K562 (cell line): ENCODE data around the gene CIAO2B. TPM values are rescaled to one million over a fixed set of nuclear protein-coding genes. Genes with fewer than 3 reads are reported as not detected.
A peak's percentile ranks its signal among the peaks of the same experiment; 100 is the strongest.

Source experiments
- ATAC-seq: fragments of 200-7000 bp; cut with Tn5 transposase; 3 replicates; pipeline ENCODE4 v1.9.1; 2020; ENCODE audit warnings: moderate library complexity
- BruUV-seq: library from RNA; stranded (reverse); fragments of 400-500 nt; replicated peaks from 2 replicates; lab custom pipeline; 2021; lab: Mats Ljungman, UMichigan
- CTCF ChIA-PET: fragments of 300-600 bp; formaldehyde crosslinking; extraction: SDS; loops from one replicate; lab custom pipeline; 2021; ENCODE audit warnings: low intra/inter-chr PET ratio; lab: Yijun Ruan, JAX
- POLR2A ChIA-PET: fragments of 300-600, 350-650 bp; sonication (Branson Sonifier 250); formaldehyde crosslinking; extraction: SDS; loops from one replicate; lab custom pipeline; 2021; ENCODE audit warnings: antibody characterized with exemption, inconsistent platforms; lab: Yijun Ruan, JAX
- DNase-seq, 4 experiments: peaks; one replicate each; pipeline versions ENCODE4 v3.0.0 to v3.0.0-alpha.2; 2011 to 2018; ENCODE audit warnings: low spot score in 3 of 4, mixed read lengths in 3 of 4; ENCODE audit errors: extremely low read depth in 1 of 4
- FAIRE-seq: peaks from 2 replicates; lab custom pipeline; 2011; peaks lifted over from hg19 to GRCh38; lab: Jason Lieb, UNC
- H2AFZ ChIP-seq: 2 replicates; pipeline ENCODE4 v1.6.0; 2011; ENCODE audit warnings: low read depth, low read length, control low read depth, inconsistent platforms
- H3K27ac ChIP-seq: fragments of 200-600 bp; 3 replicates; pipeline ENCODE4 v1.8.0; 2011; ENCODE audit warnings: low read depth, mild to moderate bottlenecking, control low read depth, inconsistent platforms, low read length, moderate library complexity, mixed read lengths; ENCODE audit errors: extremely low read depth
- H3K27me3 ChIP-seq, 2 experiments: fragments of 300-600 bp in 1 of 2; 2 replicates in 1 of 2; 3 replicates in 1 of 2; pipeline versions ENCODE4 v1.6.0 to v1.8.0; 2011; ENCODE audit warnings: inconsistent platforms in 2 of 2, low read length in 2 of 2, mild to moderate bottlenecking in 1 of 2, mixed read lengths in 1 of 2, moderate library complexity in 1 of 2; ENCODE audit not compliant: control insufficient read depth in 2 of 2, insufficient read depth in 2 of 2
- H3K36me3 ChIP-seq: fragments of 300-600 bp; 3 replicates; pipeline ENCODE4 v1.8.0; 2011; ENCODE audit warnings: mild to moderate bottlenecking, low read length, inconsistent platforms; ENCODE audit not compliant: control insufficient read depth, insufficient read depth
- H3K4me1 ChIP-seq, 2 experiments: fragments of 200-600 bp in 1 of 2; replicated peaks in 1 of 2; 2 replicates in 1 of 2; 3 replicates in 1 of 2; pipeline versions ENCODE4 v1.5.1 to v1.8.0; 2011; ENCODE audit warnings: inconsistent platforms in 2 of 2, low read length in 2 of 2, mild to moderate bottlenecking in 1 of 2, mixed read lengths in 1 of 2, moderate library complexity in 1 of 2; ENCODE audit not compliant: control insufficient read depth in 2 of 2, insufficient read depth in 2 of 2
- H3K4me2 ChIP-seq: 2 replicates; pipeline ENCODE4 v1.6.1; 2011; ENCODE audit warnings: low read length, control low read depth, inconsistent platforms, mixed read lengths; ENCODE audit not compliant: insufficient read depth
- H3K4me3 ChIP-seq: fragments of 200-600 bp; sonication (generic), shearing (Covaris generic); 2 replicates; pipeline ENCODE4 v1.5.1; 2016; ENCODE audit warnings: control low read depth, inconsistent platforms
- H3K79me2 ChIP-seq: fragments of 200-600 bp; 3 replicates; pipeline ENCODE4 v1.8.0; 2011; ENCODE audit warnings: low read length, inconsistent platforms; ENCODE audit not compliant: control insufficient read depth, insufficient read depth
- H3K9ac ChIP-seq, 2 experiments: 2 replicates each; pipeline versions ENCODE4 v1.6.0 to v1.6.1; 2011; ENCODE audit warnings: low read depth in 2 of 2, low read length in 2 of 2, control low read depth in 1 of 2, inconsistent platforms in 1 of 2, mild to moderate bottlenecking in 1 of 2, mixed read lengths in 1 of 2; ENCODE audit not compliant: insufficient read depth in 1 of 2
- H3K9me1 ChIP-seq: one replicate; pipeline ENCODE4 v1.6.0; 2011; ENCODE audit warnings: inconsistent platforms, mild to moderate bottlenecking, low read length, moderate library complexity; ENCODE audit not compliant: control insufficient read depth, insufficient read depth
- H3K9me3 ChIP-seq: replicated peaks from 2 replicates; pipeline ENCODE4 v1.5.1; 2011; ENCODE audit warnings: low read depth, low read length, inconsistent platforms; ENCODE audit not compliant: control insufficient read depth, insufficient read depth
- H4K20me1 ChIP-seq: replicated peaks from 2 replicates; pipeline ENCODE4 v1.6.1; 2011; ENCODE audit warnings: low read length, inconsistent platforms, mixed read lengths; ENCODE audit not compliant: control insufficient read depth, insufficient read depth
- ARHGAP35 ChIP-seq: fragments of 450-650 bp; IDR thresholded peaks from 2 replicates; pipeline ENCODE4 v1.6.1; 2018; ENCODE audit not compliant: partially characterized antibody
- CCAR2 ChIP-seq: fragments of 200-400 bp; formaldehyde crosslinking; IDR thresholded peaks from 2 replicates; pipeline ENCODE4 v1.6.1; 2017; ENCODE audit warnings: mild to moderate bottlenecking, low read depth, low read length
- FUS ChIP-seq: fragments of 200-400 bp; formaldehyde crosslinking; optimal IDR thresholded peaks from 2 replicates; pipeline ENCODE3; 2017; ENCODE audit warnings: low read depth, low read length
- GABPA ChIP-seq: fragments of 200-800 bp; sonication (Bioruptor generic); conservative IDR thresholded peaks from 2 replicates; pipeline ENCODE4 v1.6.1; 2016; ENCODE audit warnings: low read depth, missing genetic modification characterization, missing compliant biosample characterization
- HMG20B ChIP-seq: fragments of 250-450 bp; sonication (Bioruptor Pico); IDR thresholded peaks from 2 replicates; pipeline ENCODE4 v1.5.0; 2021; ENCODE audit warnings: mild to moderate bottlenecking
- KDM1A ChIP-seq, 2 experiments: fragments of 450-650 bp; IDR thresholded peaks; 2 replicates each; pipeline ENCODE4 v1.6.1; 2016; ENCODE audit warnings: mild to moderate bottlenecking in 2 of 2
- L3MBTL2 ChIP-seq: fragments of 450-650 bp; IDR thresholded peaks from 2 replicates; pipeline ENCODE4 v1.6.1; 2016; ENCODE audit warnings: mild to moderate bottlenecking, moderate library complexity
- RFX1 ChIP-seq: fragments of 450-650 bp; IDR thresholded peaks from 2 replicates; pipeline ENCODE4 v1.6.1; 2016; ENCODE audit warnings: mild to moderate bottlenecking, moderate library complexity
- SP1 ChIP-seq: sonication (generic); formaldehyde crosslinking; IDR thresholded peaks from 2 replicates; pipeline ENCODE4 v1.8.1; 2022; ENCODE audit warnings: mild to moderate bottlenecking, missing genetic modification reagents
- ZC3H4 ChIP-seq: sonication (generic); formaldehyde crosslinking; IDR thresholded peaks from 2 replicates; pipeline ENCODE4 v1.9.0; 2021; ENCODE audit warnings: missing genetic modification reagents, borderline replicate concordance
- ZKSCAN3 ChIP-seq: fragments of 250-450 bp; sonication (Bioruptor Pico); IDR thresholded peaks from 2 replicates; pipeline ENCODE4 v1.4.0; 2020
- ZNF445 ChIP-seq: fragments of 250-450 bp; sonication (Bioruptor Pico); IDR thresholded peaks from 2 replicates; pipeline ENCODE4 v1.4.0; 2020; ENCODE audit warnings: low read depth, mild to moderate bottlenecking, moderate library complexity
- WGBS: fragments of 100-300 bp; shearing (Covaris generic); methylation state at CpG from one replicate; pipeline ENCODE4 v1.1.6; 2016; ENCODE audit warnings: low coverage, mixed read lengths; ENCODE audit not compliant: insufficient coverage; ENCODE audit errors: missing lambda C conversion rate; 5-methylcytosine and 5-hydroxymethylcytosine counted together
- in situ Hi-C: fragments of 300-500 bp; cut with MboI; formaldehyde crosslinking; loops from 4 replicates; pipeline ENCODE4 v1.15.0; 2018; ENCODE audit warnings: inconsistent platforms, mixed read lengths
- intact Hi-C: fragments of 100-400 bp; cut with micrococcal nuclease; formaldehyde crosslinking; loops from 2 replicates; pipeline ENCODE4 v1.14.2; 2022
- polyA plus RNA-seq, 8 experiments: library from polyadenylated mRNA; depleted of rRNA in 4 of 8; stranded (reverse) in 5 of 8; unstranded in 3 of 8; fragments of >200 nt; fragmentation: Nextera tagmentation in 2 of 8; fragmentation: Illumina TruSeq in 1 of 8; extraction: Ambion mirVana in 2 of 8; extraction: Trizol in 1 of 8; gene quantifications; 2 replicates each; pipeline versions ENCODE4 v1.2.1 to v1.2.3, GENCODE V29; 2011 to 2014; ENCODE audit warnings: inconsistent platforms in 1 of 8, missing spikeins in 1 of 8
- total RNA-seq, 7 experiments: library from RNA; depleted of rRNA in 6 of 7; stranded (reverse); fragments of >200 nt in 6 of 7; fragmentation: Illumina TruSeq in 2 of 7; extraction: Trizol in 2 of 7; gene quantifications; 2 replicates each; pipeline versions ENCODE4 v1.2.1 to v1.2.3, GENCODE V29; 2011 to 2021; ENCODE audit warnings: low replicate concordance in 1 of 7
- TF ChIP-seq, protein P1 (sequence below): fragments of 250-450 bp; sonication (Bioruptor Pico); IDR thresholded peaks from 2 replicates; pipeline ENCODE4 v1.8.0; 2022; ENCODE audit warnings: inconsistent platforms, mild to moderate bottlenecking, moderate library complexity, borderline replicate concordance
- TF ChIP-seq, protein P2 (sequence below): fragments of 450-650 bp; formaldehyde crosslinking; IDR thresholded peaks from 2 replicates; pipeline ENCODE4 v1.4.0; 2020; ENCODE audit warnings: mild to moderate bottlenecking, mixed read lengths
- TF ChIP-seq, protein P3 (sequence below): fragments of 450-650 bp; IDR thresholded peaks from 2 replicates; pipeline ENCODE4 v1.6.1; 2018; ENCODE audit not compliant: partially characterized antibody

Gene CIAO2B
- total and polyA plus RNA-seq, 9 of the 15 experiments (the other 6 are each of a cell fraction or from before 2014, with no cell fraction given) = 86.8 to 182 (median 113) TPM

DNA sequence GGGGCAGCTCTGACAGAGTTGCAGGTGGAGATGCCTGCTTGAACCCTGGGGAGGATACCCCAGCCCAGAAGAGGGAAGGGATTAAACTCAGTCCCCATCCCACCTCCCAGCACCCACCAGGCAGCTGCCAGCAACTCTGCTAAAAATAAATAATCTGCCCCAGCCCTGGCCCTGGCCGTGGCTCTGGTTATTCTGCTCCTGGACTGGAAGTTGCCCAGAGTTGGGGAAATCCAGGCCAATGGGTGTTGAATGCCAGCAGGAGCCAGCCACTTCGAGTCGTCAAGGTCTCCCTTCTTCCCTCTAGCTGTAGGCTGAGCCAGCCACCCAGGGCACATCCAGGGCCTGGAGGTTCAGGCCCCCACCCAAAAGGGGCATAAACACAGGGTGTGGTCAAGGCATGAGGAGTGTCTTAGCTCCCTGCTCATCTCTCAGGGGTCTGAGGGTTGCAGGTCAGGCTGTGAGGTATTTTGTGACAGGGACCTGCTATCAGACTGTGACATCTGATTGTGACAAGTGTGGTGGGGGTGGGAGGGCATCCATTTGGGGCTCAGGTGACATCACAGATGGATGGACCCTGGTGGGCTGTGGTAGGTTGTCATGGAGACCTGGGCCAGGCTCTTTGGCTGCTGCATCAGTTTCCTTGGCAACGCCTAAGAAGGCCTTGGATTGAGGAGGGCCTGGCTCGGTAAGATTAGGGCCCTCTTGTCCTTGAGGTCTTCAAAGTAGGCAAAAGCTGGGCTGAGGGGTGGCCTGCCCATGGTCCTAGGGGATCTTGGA, 7.8 kb downstream of the CIAO2B start:
- Histone ChIP-seq H3K9me1 (no peaks in the 10 kb centered on the region), H3K4me2 (no peak overlapping the region), H3K9ac (peak overlapping the region in 1 of 2 experiments; percentile 13; a peak in 1 of 4 replicates), H3K4me1 (peaks cover 0 to 31% of the 10 kb centered on the region in 2 experiments; a peak in 3 of 5 replicates), H3K79me2 (no peaks in the 10 kb centered on the region), H3K36me3 (peaks cover 1% of the 10 kb centered on the region; the same call in 1 of the 3 replicates), H4K20me1 (no peaks in the 10 kb centered on the region; the same call in 1 of the 2 replicates), H2AFZ (no peak overlapping the region), H3K4me3 (no peak overlapping the region), H3K27ac (no peak overlapping the region), H3K27me3 (peaks cover 4 to 34% of the 10 kb centered on the region in 2 experiments; a peak in 2 of 5 replicates), H3K9me3 (no peaks in the 10 kb centered on the region)
- TF ChIP-seq, protein P1, sequence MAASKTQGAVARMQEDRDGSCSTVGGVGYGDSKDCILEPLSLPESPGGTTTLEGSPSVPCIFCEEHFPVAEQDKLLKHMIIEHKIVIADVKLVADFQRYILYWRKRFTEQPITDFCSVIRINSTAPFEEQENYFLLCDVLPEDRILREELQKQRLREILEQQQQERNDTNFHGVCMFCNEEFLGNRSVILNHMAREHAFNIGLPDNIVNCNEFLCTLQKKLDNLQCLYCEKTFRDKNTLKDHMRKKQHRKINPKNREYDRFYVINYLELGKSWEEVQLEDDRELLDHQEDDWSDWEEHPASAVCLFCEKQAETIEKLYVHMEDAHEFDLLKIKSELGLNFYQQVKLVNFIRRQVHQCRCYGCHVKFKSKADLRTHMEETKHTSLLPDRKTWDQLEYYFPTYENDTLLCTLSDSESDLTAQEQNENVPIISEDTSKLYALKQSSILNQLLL (CRISPR knock-in tag) = no peak
- TF ChIP-seq ZNF445 (CRISPR knock-in tag) (no peak), SP1 (CRISPR knock-in tag) (no peak), CCAR2 (no peak), L3MBTL2 (no peak), ZKSCAN3 (CRISPR knock-in tag) (no peak), FUS (no peak), GABPA (no peak), HMG20B (CRISPR knock-in tag) (no peak), KDM1A (IDR thresholded peaks at IDR 0.05) (no peak), ZC3H4 (CRISPR knock-in tag) (0 out of 2 replicates have a peak, but pooled peaks have one; percentile 37), RFX1 (peak; percentile 83), ARHGAP35 (no peak)
- TF ChIP-seq, protein P2, sequence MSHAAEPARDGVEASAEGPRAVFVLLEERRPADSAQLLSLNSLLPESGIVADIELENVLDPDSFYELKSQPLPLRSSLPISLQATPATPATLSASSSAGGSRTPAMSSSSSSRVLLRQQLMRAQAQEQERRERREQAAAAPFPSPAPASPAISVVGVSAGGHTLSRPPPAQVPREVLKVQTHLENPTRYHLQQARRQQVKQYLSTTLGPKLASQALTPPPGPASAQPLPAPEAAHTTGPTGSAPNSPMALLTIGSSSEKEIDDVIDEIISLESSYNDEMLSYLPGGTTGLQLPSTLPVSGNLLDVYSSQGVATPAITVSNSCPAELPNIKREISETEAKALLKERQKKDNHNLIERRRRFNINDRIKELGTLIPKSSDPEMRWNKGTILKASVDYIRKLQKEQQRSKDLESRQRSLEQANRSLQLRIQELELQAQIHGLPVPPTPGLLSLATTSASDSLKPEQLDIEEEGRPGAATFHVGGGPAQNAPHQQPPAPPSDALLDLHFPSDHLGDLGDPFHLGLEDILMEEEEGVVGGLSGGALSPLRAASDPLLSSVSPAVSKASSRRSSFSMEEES (CRISPR knock-in tag) = no peak
- TF ChIP-seq, protein P3, sequence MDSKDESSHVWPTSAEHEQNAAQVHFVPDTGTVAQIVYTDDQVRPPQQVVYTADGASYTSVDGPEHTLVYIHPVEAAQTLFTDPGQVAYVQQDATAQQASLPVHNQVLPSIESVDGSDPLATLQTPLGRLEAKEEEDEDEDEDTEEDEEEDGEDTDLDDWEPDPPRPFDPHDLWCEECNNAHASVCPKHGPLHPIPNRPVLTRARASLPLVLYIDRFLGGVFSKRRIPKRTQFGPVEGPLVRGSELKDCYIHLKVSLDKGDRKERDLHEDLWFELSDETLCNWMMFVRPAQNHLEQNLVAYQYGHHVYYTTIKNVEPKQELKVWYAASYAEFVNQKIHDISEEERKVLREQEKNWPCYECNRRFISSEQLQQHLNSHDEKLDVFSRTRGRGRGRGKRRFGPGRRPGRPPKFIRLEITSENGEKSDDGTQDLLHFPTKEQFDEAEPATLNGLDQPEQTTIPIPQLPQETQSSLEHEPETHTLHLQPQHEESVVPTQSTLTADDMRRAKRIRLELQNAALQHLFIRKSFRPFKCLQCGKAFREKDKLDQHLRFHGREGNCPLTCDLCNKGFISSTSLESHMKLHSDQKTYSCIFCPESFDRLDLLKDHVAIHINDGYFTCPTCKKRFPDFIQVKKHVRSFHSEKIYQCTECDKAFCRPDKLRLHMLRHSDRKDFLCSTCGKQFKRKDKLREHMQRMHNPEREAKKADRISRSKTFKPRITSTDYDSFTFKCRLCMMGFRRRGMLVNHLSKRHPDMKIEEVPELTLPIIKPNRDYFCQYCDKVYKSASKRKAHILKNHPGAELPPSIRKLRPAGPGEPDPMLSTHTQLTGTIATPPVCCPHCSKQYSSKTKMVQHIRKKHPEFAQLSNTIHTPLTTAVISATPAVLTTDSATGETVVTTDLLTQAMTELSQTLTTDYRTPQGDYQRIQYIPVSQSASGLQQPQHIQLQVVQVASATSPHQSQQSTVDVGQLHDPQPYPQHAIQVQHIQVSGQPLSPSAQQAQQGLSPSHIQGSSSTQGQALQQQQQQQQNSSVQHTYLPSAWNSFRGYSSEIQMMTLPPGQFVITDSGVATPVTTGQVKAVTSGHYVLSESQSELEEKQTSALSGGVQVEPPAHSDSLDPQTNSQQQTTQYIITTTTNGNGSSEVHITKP = no peak
- 37% methylated on average over 5 of the region's 5 CpGs for WGBS
- DNase-seq (no peak), ATAC-seq (no peak), FAIRE-seq (no peak)
- no TSS peak for BruUV-seq
- in situ Hi-C loops (no loop called here), intact Hi-C loops (loop anchor here (5.0 kb wide), 1 partner anchor 519 kb away; no protein-coding TSS in a partner anchor)
- POLR2A ChIA-PET = interaction anchor here (0.9 to 3.0 kb wide), 3 partner anchors 16 to 36 kb away, joined by 3 to 10 read pairs (median 3); no protein-coding TSS in a partner anchor
- CTCF ChIA-PET = interaction anchor here (0.5 to 3.6 kb wide), 2 partner anchors 28 to 30 kb away, joined by 3 to 41 read pairs; no protein-coding TSS in a partner anchor
